IMR-90 (cell line): ENCODE measurements around the gene TFCP2. TPM values are rescaled to one million over a fixed set of nuclear protein-coding genes. Genes with fewer than 3 reads are reported as not detected.

ENCODE experiments used
- ATAC-seq: fragments of 200-7000 bp; cut with Tn5 transposase; 2 replicates; pipeline ENCODE4 v1.9.1; 2020; ENCODE audit warnings: low read depth, mild to moderate bottlenecking, moderate library complexity
- BruUV-seq: library from RNA; stranded (reverse); fragments of 400-500 nt; replicated peaks from 2 replicates; lab custom pipeline; 2021; lab: Mats Ljungman, UMichigan
- CTCF ChIA-PET: fragments of 300-600 bp; formaldehyde crosslinking; extraction: SDS; loops from one replicate; lab custom pipeline; 2021; ENCODE audit warnings: antibody characterized with exemption; lab: Yijun Ruan, JAX
- POLR2A ChIA-PET: fragments of 300-600 bp; sonication (Branson Sonifier 250); formaldehyde crosslinking; loops from one replicate; lab custom pipeline; 2022; ENCODE audit warnings: antibody characterized with exemption; ENCODE audit not compliant: unreplicated experiment; lab: Charles Lee
- DNase-seq: peaks from one replicate; pipeline ENCODE4 v3.0.0; 2013
- H2AFZ ChIP-seq: replicated peaks from 2 replicates; pipeline ENCODE3; 2013; ENCODE audit warnings: low read length, mild to moderate bottlenecking; ENCODE audit not compliant: poor library complexity
- H2AK5ac ChIP-seq: 2 replicates; pipeline ENCODE4 v1.6.1; 2013; ENCODE audit warnings: low read depth, low read length, inconsistent platforms
- H2AK9ac ChIP-seq: replicated peaks from 2 replicates; pipeline ENCODE3; 2013; ENCODE audit warnings: mild to moderate bottlenecking, low read depth, low read length, moderate library complexity; ENCODE audit not compliant: poor library complexity
- H2BK120ac ChIP-seq: 2 replicates; pipeline ENCODE4 v1.6.1; 2013; ENCODE audit warnings: low read depth, low read length, inconsistent platforms
- H2BK15ac ChIP-seq: 3 replicates; pipeline ENCODE4 v1.6.1; 2013; ENCODE audit warnings: low read depth, low read length, inconsistent platforms
- H2BK20ac ChIP-seq: 2 replicates; pipeline ENCODE4 v1.6.1; 2013; ENCODE audit warnings: low read depth, mild to moderate bottlenecking, inconsistent platforms, low read length, moderate library complexity
- H2BK5ac ChIP-seq: 2 replicates; pipeline ENCODE4 v1.6.1; 2013; ENCODE audit warnings: mild to moderate bottlenecking, low read depth, low read length, inconsistent platforms; ENCODE audit not compliant: poor library complexity, severe bottlenecking
- H3K14ac ChIP-seq: replicated peaks from 2 replicates; pipeline ENCODE4 v1.6.1; 2013; ENCODE audit warnings: low read depth, low read length, inconsistent platforms
- H3K18ac ChIP-seq: 2 replicates; pipeline ENCODE4 v1.6.1; 2013; ENCODE audit warnings: low read depth, low read length, control low read depth
- H3K23ac ChIP-seq: 2 replicates; pipeline ENCODE4 v1.6.1; 2013; ENCODE audit warnings: low read depth, low read length, inconsistent platforms
- H3K27ac ChIP-seq: 2 replicates; pipeline ENCODE4 v1.5.1; 2013; ENCODE audit warnings: mild to moderate bottlenecking, control low read depth, low read length; ENCODE audit not compliant: insufficient read depth
- H3K27me3 ChIP-seq: 2 replicates; pipeline ENCODE4 v1.6.1; 2013; ENCODE audit warnings: low read length; ENCODE audit not compliant: control insufficient read depth, insufficient read depth
- H3K36me3 ChIP-seq: 2 replicates; pipeline ENCODE4 v1.6.1; 2013; ENCODE audit warnings: low read length, mixed read lengths; ENCODE audit not compliant: control insufficient read depth, insufficient read depth
- H3K4ac ChIP-seq: 2 replicates; pipeline ENCODE4 v1.6.1; 2013; ENCODE audit warnings: low read depth, low read length, inconsistent platforms
- H3K4me1 ChIP-seq: 2 replicates; pipeline ENCODE4 v1.6.1; 2013; ENCODE audit warnings: low read length, mixed read lengths; ENCODE audit not compliant: control insufficient read depth, insufficient read depth
- H3K4me2 ChIP-seq: 2 replicates; pipeline ENCODE4 v1.6.1; 2013; ENCODE audit warnings: low read depth, mild to moderate bottlenecking, control low read depth, low read length, moderate library complexity
- H3K4me3 ChIP-seq: 2 replicates; pipeline ENCODE4 v1.5.1; 2013; ENCODE audit warnings: low read depth, mild to moderate bottlenecking, control low read depth, low read length, moderate library complexity; ENCODE audit not compliant: insufficient read depth
- H3K56ac ChIP-seq: 2 replicates; pipeline ENCODE4 v1.6.1; 2013; ENCODE audit warnings: low read length, inconsistent platforms; ENCODE audit not compliant: insufficient read depth; ENCODE audit errors: extremely low read depth
- H3K79me1 ChIP-seq, 2 experiments: 2 replicates each; pipeline ENCODE4 v1.6.1; 2013; ENCODE audit warnings: low read length in 2 of 2, inconsistent platforms in 1 of 2, low read depth in 1 of 2
- H3K9ac ChIP-seq: 2 replicates; pipeline ENCODE4 v1.6.1; 2013; ENCODE audit warnings: low read depth, low read length, control low read depth
- H3K9me1 ChIP-seq: 2 replicates; pipeline ENCODE4 v1.6.1; 2013; ENCODE audit warnings: low read length, inconsistent platforms; ENCODE audit not compliant: insufficient read depth
- H3K9me3 ChIP-seq: 2 replicates; pipeline ENCODE4 v1.6.1; 2013; ENCODE audit warnings: low read length; ENCODE audit not compliant: control insufficient read depth, insufficient read depth
- H4K20me1 ChIP-seq: 2 replicates; pipeline ENCODE4 v1.6.1; 2013; ENCODE audit warnings: low read length, inconsistent platforms; ENCODE audit not compliant: insufficient read depth
- H4K5ac ChIP-seq: 2 replicates; pipeline ENCODE4 v1.6.1; 2013; ENCODE audit warnings: mild to moderate bottlenecking, low read depth, low read length, control low read depth
- H4K8ac ChIP-seq, 2 experiments: 2 replicates each; pipeline ENCODE4 v1.6.1; 2013; ENCODE audit warnings: low read depth in 2 of 2, low read length in 2 of 2, control low read depth in 1 of 2, inconsistent platforms in 1 of 2
- H4K91ac ChIP-seq: 2 replicates; pipeline ENCODE4 v1.6.1; 2013; ENCODE audit warnings: low read depth, low read length, inconsistent platforms; ENCODE audit not compliant: insufficient read depth
- BHLHE40 ChIP-seq: fragments of 150-350 bp; IDR thresholded peaks from 2 replicates; pipeline ENCODE4 v1.6.1; 2016; ENCODE audit warnings: mild to moderate bottlenecking, low read depth, low read length
- CEBPB ChIP-seq: IDR thresholded peaks from 2 replicates; pipeline ENCODE4 v1.6.1; 2012; ENCODE audit warnings: low read depth, low read length, improper control_type of control experiment
- CTCF ChIP-seq: conservative IDR thresholded peaks from 2 replicates; pipeline ENCODE4 v1.5.1; 2012; ENCODE audit warnings: mild to moderate bottlenecking, low read depth, low read length, improper control_type of control experiment
- FOS ChIP-seq: fragments of 150-350 bp; IDR thresholded peaks from 2 replicates; pipeline ENCODE4 v1.6.1; 2016; ENCODE audit warnings: low read depth, low read length
- RAD21 ChIP-seq: IDR thresholded peaks from 2 replicates; pipeline ENCODE4 v1.6.1; 2012; ENCODE audit warnings: low read length, improper control_type of control experiment
- WGBS, 2 experiments: methylation state at CpG; one replicate each; pipeline versions ENCODE4 v1.1.5 to v1.1.7; 2013; ENCODE audit warnings: missing lambda C conversion rate in 2 of 2; ENCODE audit not compliant: insufficient read length in 1 of 2; ENCODE audit errors: extremely low coverage in 2 of 2; 5-methylcytosine and 5-hydroxymethylcytosine counted together
- dilution Hi-C: fragments of 300-500 bp; cut with HindIII; formaldehyde crosslinking; loops from one replicate; pipeline ENCODE4 v1.14.3; 2018; ENCODE audit warnings: low sequenced_read_pairs; ENCODE audit not compliant: unreplicated experiment
- in situ Hi-C: fragments of 300-500 bp; cut with MboI; formaldehyde crosslinking; loops from 3 replicates; pipeline ENCODE4 v1.14.3; 2019; ENCODE audit warnings: low sequenced_read_pairs, inconsistent platforms, mixed read lengths
- intact Hi-C: fragments of 100-400 bp; cut with micrococcal nuclease; formaldehyde crosslinking; loops from 2 replicates; pipeline ENCODE4 v1.10.0; 2022
- polyA plus RNA-seq, 3 experiments: library from polyadenylated mRNA; depleted of rRNA; stranded (reverse); fragments of >200 nt; gene quantifications; 2 replicates each; pipeline ENCODE4 v1.2.3, GENCODE V29; 2012; ENCODE audit warnings: low replicate concordance in 1 of 3
- total RNA-seq: library from RNA; depleted of rRNA; stranded (reverse); fragments of >200 nt; gene quantifications from 2 replicates; pipeline ENCODE4 v1.2.3, GENCODE V29; 2012

TFCP2 gene
- total and polyA plus RNA-seq, 2 of the 4 experiments (the other 2 are of a cell fraction): 10.0 to 15.4 TPM

GRCh38 chr12:51219322-51219721 lies 46.4 kb upstream of the TFCP2 start:
- H2AFZ ChIP-seq: no peak overlapping the region

More at GRCh38 chr12:51219322-51219721, 46.4 kb upstream of the TFCP2 start:
- H3K4me3 ChIP-seq: no peak overlapping the region
- peaks cover 4% of the 10 kb centered on the region for H3K4me1 ChIP-seq
- H2AK9ac ChIP-seq: no peak overlapping the region
- H3K79me1 ChIP-seq: peaks cover 14 to 24% of the 10 kb centered on the region in 2 experiments; a peak in 3 of 4 replicates
- in situ Hi-C loops (no loop called here), dilution Hi-C loops (no loop called here), intact Hi-C loops (no loop called here)
- H3K9me1 ChIP-seq: peaks cover 6% of the 10 kb centered on the region
- no peak overlapping the region for H4K91ac ChIP-seq
- H3K27ac ChIP-seq: no peak overlapping the region
- no peak overlapping the region for H3K4ac ChIP-seq
- ATAC-seq: no peak
- TF ChIP-seq CTCF (no peak), FOS (no peak), BHLHE40 (no peak), CEBPB (no peak), RAD21 (no peak)
- no peak overlapping the region for H3K23ac ChIP-seq
- no peak overlapping the region for H4K5ac ChIP-seq
- H3K4me2 ChIP-seq: no peak overlapping the region
- H2BK120ac ChIP-seq: no peak overlapping the region
- H3K9me3 ChIP-seq: no peaks in the 10 kb centered on the region
- no peak for DNase-seq
- H2BK20ac ChIP-seq: no peak overlapping the region
- no peak overlapping the region for H3K9ac ChIP-seq
- no peak overlapping the region for H3K18ac ChIP-seq
- no peak overlapping the region for H3K14ac ChIP-seq
- no peak overlapping the region for H2BK15ac ChIP-seq
- WGBS, 2 experiments: no CpG with 5 or more reads among the region's 5 CpGs
- no peaks in the 10 kb centered on the region for H3K36me3 ChIP-seq
- H3K27me3 ChIP-seq: no peaks in the 10 kb centered on the region
- H2AK5ac ChIP-seq: no peak overlapping the region
- no peaks in the 10 kb centered on the region for H4K20me1 ChIP-seq
- POLR2A ChIA-PET: no interaction called here
- no peak overlapping the region for H3K56ac ChIP-seq
- H4K8ac ChIP-seq: no peak overlapping the region; a peak in 2 of 4 replicates
- CTCF ChIA-PET: no interaction called here
- no TSS peak for BruUV-seq
- H2BK5ac ChIP-seq: no peak overlapping the region
